ENCODE data around the gene TFDP1.

- TF ChIP-seq, protein P1, sequence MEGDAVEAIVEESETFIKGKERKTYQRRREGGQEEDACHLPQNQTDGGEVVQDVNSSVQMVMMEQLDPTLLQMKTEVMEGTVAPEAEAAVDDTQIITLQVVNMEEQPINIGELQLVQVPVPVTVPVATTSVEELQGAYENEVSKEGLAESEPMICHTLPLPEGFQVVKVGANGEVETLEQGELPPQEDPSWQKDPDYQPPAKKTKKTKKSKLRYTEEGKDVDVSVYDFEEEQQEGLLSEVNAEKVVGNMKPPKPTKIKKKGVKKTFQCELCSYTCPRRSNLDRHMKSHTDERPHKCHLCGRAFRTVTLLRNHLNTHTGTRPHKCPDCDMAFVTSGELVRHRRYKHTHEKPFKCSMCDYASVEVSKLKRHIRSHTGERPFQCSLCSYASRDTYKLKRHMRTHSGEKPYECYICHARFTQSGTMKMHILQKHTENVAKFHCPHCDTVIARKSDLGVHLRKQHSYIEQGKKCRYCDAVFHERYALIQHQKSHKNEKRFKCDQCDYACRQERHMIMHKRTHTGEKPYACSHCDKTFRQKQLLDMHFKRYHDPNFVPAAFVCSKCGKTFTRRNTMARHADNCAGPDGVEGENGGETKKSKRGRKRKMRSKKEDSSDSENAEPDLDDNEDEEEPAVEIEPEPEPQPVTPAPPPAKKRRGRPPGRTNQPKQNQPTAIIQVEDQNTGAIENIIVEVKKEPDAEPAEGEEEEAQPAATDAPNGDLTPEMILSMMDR (IDR thresholded peaks at IDR 0.05): no peak
- no peak for TF ChIP-seq POLR2AphosphoS5 (IDR thresholded peaks at IDR 0.05)
These were observed 84.0 kb downstream of the TFDP1 start for GRCh38 chr13:113668491-113668971.
